DND-41 (cell line): ENCODE results near the gene SERHL2.
"Not testable (repeated sequence)": the region's sequence is repeated elsewhere in the genome, so short reads cannot be mapped to it uniquely, and the experiment has no call there.

Experiments used
- ATAC-seq: fragments of 200-7000 bp; cut with Tn5 transposase; 3 replicates; pipeline ENCODE4 v1.9.1; 2021; ENCODE audit warnings: low read depth; ENCODE audit not compliant: insufficient read depth
- DNase-seq: peaks from one replicate; pipeline ENCODE4 v3.0.0-alpha.2; 2020
- H2AFZ ChIP-seq: 2 replicates; pipeline ENCODE4 v1.6.0; 2012; ENCODE audit warnings: low read depth, low read length
- H3K27ac ChIP-seq: 2 replicates; pipeline ENCODE4 v1.5.1; 2012; ENCODE audit warnings: low read length, inconsistent platforms
- H3K27me3 ChIP-seq: fragments of 200-600 bp; sonication (generic); 2 replicates; pipeline ENCODE4 v1.6.0; 2012; ENCODE audit warnings: low read length, mild to moderate bottlenecking, inconsistent platforms; ENCODE audit not compliant: insufficient read depth, poor library complexity
- H3K36me3 ChIP-seq: 2 replicates; pipeline ENCODE4 v1.5.1; 2012; ENCODE audit warnings: low read length, inconsistent platforms; ENCODE audit not compliant: insufficient read depth
- H3K4me1 ChIP-seq: 2 replicates; pipeline ENCODE4 v1.5.1; 2012; ENCODE audit warnings: mild to moderate bottlenecking, low read length; ENCODE audit not compliant: insufficient read depth
- H3K4me2 ChIP-seq: 2 replicates; pipeline ENCODE4 v1.6.0; 2012; ENCODE audit warnings: mild to moderate bottlenecking, moderate library complexity, low read length, inconsistent platforms; ENCODE audit not compliant: insufficient read depth
- H3K4me3 ChIP-seq, 2 experiments: fragments of 200-600 bp in 1 of 2; shearing (Covaris generic) in 1 of 2; 2 replicates each; pipeline ENCODE4 v1.5.1; 2012 to 2016; ENCODE audit warnings: inconsistent platforms in 2 of 2, low read length in 2 of 2, mild to moderate bottlenecking in 2 of 2, low read depth in 1 of 2, moderate library complexity in 1 of 2
- H3K79me2 ChIP-seq: 2 replicates; pipeline ENCODE4 v1.6.0; 2012; ENCODE audit warnings: low read length, inconsistent platforms; ENCODE audit not compliant: insufficient read depth
- H3K9ac ChIP-seq: 2 replicates; pipeline ENCODE4 v1.6.0; 2012; ENCODE audit warnings: low read depth, mild to moderate bottlenecking, inconsistent platforms, low read length, moderate library complexity
- H3K9me3 ChIP-seq: 2 replicates; pipeline ENCODE4 v1.5.1; 2012; ENCODE audit warnings: low read length, moderate library complexity, mild to moderate bottlenecking, inconsistent platforms; ENCODE audit not compliant: insufficient read depth, severe bottlenecking
- H4K20me1 ChIP-seq: 2 replicates; pipeline ENCODE4 v1.6.0; 2012; ENCODE audit warnings: low read length; ENCODE audit not compliant: insufficient read depth
- EZH2 ChIP-seq: IDR thresholded peaks from 3 replicates; pipeline ENCODE4 v1.6.1; 2012; ENCODE audit warnings: borderline replicate concordance, low read depth, mild to moderate bottlenecking, moderate library complexity, low read length, inconsistent platforms; ENCODE audit not compliant: severe bottlenecking
- TF ChIP-seq, protein P1 (sequence below): IDR thresholded peaks from 2 replicates; pipeline ENCODE4 v1.5.1; 2012; ENCODE audit warnings: borderline replicate concordance, low read length, moderate library complexity, mild to moderate bottlenecking; ENCODE audit not compliant: poor library complexity, severe bottlenecking; ENCODE audit errors: extremely low read depth

SERHL2 gene

DNA sequence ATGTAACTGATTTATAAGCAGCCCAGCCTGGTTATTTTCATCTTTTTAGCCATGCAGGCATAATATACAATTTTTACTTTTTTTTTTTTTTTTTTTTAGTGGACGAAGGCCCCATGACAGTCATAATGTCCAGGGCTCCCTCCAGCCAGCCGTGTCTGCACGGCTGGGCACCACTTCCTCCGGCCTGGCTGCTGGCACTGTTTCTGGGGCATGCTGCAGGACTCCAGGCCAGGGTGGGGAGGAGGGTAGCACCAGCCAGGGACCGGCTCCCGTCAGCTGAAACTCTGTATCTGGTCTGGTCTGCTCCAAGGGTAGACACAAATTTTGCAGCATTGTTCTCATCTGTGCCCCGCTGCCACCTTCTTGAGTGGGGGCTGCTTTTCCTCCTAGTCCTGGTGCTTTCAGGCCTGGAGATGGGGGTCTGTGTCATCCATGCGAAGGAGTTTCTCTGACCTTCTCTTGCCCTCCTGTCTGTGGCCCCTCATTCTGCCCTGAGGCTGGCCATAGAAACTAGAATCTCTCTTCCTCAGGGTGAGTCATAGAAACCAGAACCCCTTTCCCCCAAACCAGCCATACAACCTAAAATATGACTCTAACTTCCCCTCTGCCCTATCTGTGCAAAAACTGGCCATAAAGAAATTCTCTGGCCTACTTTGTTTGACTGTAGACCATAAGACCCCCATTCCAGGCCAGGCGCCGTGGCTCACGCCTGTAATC lies 25.0 kb upstream of the SERHL2 start:
- no peak for TF ChIP-seq EZH2
- TF ChIP-seq, protein P1, sequence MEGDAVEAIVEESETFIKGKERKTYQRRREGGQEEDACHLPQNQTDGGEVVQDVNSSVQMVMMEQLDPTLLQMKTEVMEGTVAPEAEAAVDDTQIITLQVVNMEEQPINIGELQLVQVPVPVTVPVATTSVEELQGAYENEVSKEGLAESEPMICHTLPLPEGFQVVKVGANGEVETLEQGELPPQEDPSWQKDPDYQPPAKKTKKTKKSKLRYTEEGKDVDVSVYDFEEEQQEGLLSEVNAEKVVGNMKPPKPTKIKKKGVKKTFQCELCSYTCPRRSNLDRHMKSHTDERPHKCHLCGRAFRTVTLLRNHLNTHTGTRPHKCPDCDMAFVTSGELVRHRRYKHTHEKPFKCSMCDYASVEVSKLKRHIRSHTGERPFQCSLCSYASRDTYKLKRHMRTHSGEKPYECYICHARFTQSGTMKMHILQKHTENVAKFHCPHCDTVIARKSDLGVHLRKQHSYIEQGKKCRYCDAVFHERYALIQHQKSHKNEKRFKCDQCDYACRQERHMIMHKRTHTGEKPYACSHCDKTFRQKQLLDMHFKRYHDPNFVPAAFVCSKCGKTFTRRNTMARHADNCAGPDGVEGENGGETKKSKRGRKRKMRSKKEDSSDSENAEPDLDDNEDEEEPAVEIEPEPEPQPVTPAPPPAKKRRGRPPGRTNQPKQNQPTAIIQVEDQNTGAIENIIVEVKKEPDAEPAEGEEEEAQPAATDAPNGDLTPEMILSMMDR, result no peak
- Histone ChIP-seq H3K27ac (no peak overlapping the region), H3K4me1 (peaks cover 15% of the 10 kb centered on the region), H2AFZ (no peak overlapping the region), H3K27me3 (no peaks in the 10 kb centered on the region), H3K9me3 (no peaks in the 10 kb centered on the region), H3K9ac (no peak overlapping the region), H4K20me1 (no peaks in the 10 kb centered on the region), H3K4me2 (no peak overlapping the region), H3K4me3 (no peak overlapping the region), H3K79me2 (no peaks in the 10 kb centered on the region), H3K36me3 (no peaks in the 10 kb centered on the region)
- DNase-seq (no peak), ATAC-seq (no peak)

DNA sequence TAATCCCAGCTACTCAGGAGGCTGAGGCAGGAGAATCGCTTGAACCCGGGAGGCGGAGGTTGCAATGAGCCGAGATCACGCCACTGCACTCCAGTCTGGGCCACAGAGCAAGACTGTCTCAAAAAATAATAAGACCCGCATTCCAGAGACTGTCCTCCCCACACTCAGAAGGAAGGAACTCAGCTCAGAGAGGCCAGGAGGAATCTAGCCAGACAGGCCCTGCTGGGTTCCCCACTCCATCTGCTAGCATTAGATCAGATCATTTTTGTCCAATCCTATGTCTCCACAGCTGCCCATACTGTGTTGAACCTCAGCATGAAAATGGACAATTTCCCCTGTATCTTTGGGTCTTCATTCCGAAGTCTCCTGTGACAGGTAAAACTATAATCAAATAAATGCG lies 24.3 kb upstream of the SERHL2 start:
- not testable (repeated sequence) for H3K4me2 ChIP-seq

DNA sequence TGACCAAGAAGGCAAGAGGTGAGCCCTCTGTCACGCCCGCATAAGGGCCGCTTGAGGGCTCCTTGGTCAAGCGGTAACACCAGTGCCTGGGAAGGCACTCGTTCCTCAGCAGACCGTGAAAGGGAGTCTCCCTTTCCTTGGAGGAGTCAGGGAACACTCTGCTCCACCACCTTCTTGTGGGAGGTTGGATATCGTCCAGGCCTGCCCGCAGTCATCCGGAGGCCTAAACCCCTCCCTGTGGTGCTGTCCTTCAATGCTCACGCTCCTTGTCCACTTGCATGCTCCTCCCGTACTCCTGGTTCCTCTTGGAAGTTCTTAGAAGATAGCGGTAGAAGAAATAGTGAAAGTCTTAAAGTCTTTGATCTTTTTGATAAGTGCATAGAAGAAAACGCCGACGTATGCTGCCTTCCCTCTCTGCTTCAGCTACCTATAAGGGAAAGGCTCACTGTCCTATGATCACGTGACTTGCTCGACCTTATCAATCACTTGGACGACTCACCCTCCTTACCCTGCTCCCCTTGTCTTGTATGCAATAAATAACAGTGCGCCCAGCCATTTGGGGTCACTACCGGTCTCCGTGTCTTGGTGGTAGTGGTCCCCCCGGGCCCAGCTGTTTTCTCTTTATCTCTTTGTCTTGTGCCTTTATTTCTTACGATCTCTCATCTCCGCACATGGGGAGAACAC lies 22.2 kb upstream of the SERHL2 start:
- H3K4me1 ChIP-seq, result peaks cover 19% of the 10 kb centered on the region
- H3K9ac ChIP-seq, H3K79me2 ChIP-seq, H3K36me3 ChIP-seq, H3K27ac ChIP-seq, H2AFZ ChIP-seq, H3K27me3 ChIP-seq, H3K9me3 ChIP-seq, DNase-seq, ATAC-seq, H4K20me1 ChIP-seq, H3K4me2 ChIP-seq, H3K4me3 ChIP-seq: not testable (repeated sequence)

More for the DNA sequence above, 24.3 kb upstream of the SERHL2 start:
- peaks cover 19% of the 10 kb centered on the region for H3K4me1 ChIP-seq
- ATAC-seq, H3K4me3 ChIP-seq, H3K9ac ChIP-seq, DNase-seq, H3K36me3 ChIP-seq, H3K79me2 ChIP-seq, H3K9me3 ChIP-seq, H2AFZ ChIP-seq, H4K20me1 ChIP-seq, H3K27me3 ChIP-seq, H3K27ac ChIP-seq: not testable (repeated sequence)

DNA sequence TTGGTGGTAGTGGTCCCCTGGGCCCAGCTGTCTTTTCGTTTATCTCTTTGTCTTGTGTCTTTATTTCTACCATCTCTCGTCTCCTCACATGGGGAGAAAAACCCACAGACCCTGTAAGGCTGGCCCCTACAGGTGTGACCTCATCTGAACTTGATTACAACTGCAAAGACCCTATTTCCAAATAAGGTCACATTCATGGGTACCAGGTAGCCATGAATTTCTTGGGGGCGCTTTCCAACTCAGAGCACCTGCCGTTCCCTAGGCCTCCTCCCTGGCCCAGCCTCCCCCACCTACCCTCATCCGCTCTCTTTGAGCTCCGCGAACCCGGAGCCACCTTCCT lies 20.1 kb upstream of the SERHL2 start:
- peak overlapping the region; percentile 53 for H3K27ac ChIP-seq
- DNase-seq (no peak), ATAC-seq (peak; percentile 44)
- H3K9me3 ChIP-seq, result no peaks in the 10 kb centered on the region
- TF ChIP-seq, protein P1, result no peak
- TF ChIP-seq EZH2, result no peak
- peak overlapping the region; percentile 64 for H3K4me2 ChIP-seq
- no peaks in the 10 kb centered on the region for H4K20me1 ChIP-seq
- no peaks in the 10 kb centered on the region for H3K36me3 ChIP-seq
- peak overlapping the region; percentile 27 for H3K9ac ChIP-seq
- H2AFZ ChIP-seq, result peak overlapping the region; percentile 34
- H3K4me3 ChIP-seq, result peak overlapping the region in 1 of 2 experiments; percentile 46; a peak in 2 of 4 replicates
- H3K79me2 ChIP-seq, result no peaks in the 10 kb centered on the region
- H3K27me3 ChIP-seq, result no peaks in the 10 kb centered on the region
- H3K4me1 ChIP-seq, result peaks cover 19% of the 10 kb centered on the region

DNA sequence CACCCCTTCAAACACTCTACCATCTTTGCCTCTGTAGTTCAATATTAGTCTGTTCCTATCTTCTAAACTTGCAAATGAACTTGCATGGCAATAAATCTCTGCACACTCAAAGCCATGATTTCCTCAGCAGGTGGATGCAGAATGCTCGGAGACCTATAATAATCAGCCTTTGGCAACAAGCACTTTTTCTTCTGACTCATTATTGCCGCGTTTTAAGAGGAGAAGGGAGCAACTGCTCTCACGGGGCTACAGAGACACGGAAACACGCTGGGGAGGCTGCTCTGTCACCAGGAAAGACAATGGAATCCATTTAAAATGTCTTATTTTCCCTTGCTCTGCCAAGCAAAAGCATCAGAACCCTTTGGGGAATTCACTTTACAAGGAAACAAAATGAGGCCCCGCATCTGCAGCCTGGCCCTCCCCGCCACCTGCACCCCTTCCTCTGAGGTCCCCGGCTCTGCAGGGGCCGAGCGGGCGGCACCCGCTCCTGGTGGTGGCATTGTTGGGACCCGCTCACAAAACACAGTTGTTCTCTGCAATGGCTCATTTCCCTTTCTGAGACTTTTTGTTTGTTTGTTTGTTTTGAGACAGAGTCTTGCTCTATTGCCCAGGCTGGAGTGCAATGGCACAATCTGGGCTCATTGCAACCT lies 18.5 kb upstream of the SERHL2 start:
- H4K20me1 ChIP-seq, H3K27ac ChIP-seq, H3K4me2 ChIP-seq, H3K79me2 ChIP-seq, H3K27me3 ChIP-seq, ATAC-seq, H3K9me3 ChIP-seq, H3K4me3 ChIP-seq, H3K36me3 ChIP-seq, H3K9ac ChIP-seq, H2AFZ ChIP-seq, DNase-seq: not testable (repeated sequence)
- H3K4me1 ChIP-seq, result peaks cover 19% of the 10 kb centered on the region
